GM19397 (cell line): ENCODE measurements around the gene PSMB8.

ENCODE experiments used
- ATAC-seq: cut with Tn5 transposase; IDR thresholded peaks from one replicate; pipeline ENCODE4 v1.9.1; 2021; ENCODE audit warnings: mild to moderate bottlenecking, moderate library complexity; ENCODE audit not compliant: unreplicated experiment

Gene PSMB8

DNA sequence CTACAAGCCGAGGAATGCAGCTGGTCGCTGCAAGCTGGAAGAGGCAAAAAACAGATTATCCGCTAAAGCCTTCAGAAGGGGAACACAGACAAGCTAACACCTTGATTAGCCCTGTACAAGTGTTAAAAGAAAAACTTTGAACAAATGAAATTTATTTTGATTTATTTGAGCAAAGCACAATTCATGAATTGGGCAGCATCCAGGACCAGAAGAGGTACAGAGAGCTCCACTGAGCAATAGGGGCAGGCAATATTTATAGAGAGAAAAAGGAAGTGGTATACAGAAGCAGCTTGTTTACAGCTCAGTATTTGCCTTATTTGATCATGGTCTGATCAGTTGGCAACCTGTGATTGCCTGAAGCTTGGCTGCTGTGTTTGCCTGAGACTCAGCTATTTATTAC is 44.7 kb downstream of the PSMB8 start:
- no peak for ATAC-seq

DNA sequence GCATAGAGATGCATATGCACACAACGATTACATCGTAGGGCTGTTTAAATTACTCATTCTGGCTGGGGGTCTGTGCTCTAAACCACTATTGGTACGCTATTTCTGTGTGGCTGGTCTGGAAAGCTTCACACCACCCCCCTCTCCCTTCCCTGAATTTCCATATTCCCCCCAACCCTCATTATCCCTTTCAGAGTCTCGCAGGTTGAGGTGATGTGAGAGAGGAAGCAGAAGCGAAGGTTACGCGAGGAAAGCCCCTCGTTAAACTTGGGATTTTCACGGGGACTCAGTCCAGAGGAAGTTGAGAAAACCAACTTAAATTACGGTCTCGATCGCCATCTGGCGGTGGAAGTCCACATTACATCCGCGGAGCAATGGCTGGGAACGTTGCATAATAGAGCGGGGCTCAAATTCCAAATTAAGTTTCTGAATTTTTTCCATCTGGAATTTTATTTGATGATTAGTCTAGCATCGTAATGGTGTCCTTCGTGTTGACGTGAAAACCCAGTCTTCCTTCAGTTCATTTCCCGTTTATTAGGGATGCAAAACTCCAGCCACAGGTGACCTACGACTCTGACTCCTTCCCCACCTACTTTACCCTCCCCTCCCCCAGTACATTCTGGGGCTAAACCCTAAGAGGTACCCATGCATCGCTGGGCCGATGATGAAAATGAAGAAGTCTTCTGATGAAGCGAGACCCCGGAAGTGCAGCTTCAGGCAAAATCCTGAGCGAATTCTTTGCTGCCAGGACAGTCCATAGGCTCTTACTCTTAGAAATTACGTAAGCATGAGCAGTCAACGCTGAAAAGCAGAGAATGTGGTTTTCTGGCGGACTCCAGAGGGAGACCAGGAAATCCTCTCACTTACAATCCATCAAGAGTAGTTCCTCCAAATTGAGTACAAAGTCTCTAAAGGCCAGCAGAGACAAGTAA is 46.7 kb downstream of the PSMB8 start:
- ATAC-seq = no peak

GRCh38 chr6:32794510-32794909 is 49.3 kb downstream of the PSMB8 start:
- ATAC-seq = no peak

DNA sequence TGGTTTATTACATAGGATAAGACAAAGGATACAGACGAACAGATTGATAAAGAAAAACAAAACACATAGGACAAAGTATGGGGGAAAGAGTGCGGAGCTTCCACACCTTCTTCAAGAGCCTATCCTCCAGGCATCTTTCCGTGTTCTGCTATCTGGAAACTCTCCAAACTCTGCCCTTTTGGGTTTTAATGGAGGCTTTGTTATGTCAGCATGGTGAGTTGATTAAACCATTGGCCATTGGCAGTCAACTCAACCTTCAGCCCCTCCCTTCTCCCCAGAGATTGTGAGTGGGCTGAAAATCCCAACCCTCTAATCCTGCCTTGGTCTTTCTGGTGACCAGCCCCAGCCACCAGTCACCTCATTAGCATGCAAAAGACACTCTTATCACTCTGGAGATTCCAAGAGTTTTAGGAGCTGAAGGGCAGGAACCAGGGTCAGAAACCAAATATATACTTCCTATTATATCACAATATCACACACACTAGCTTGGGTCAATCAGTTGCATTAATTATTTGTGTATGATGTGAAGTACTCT is 50.9 kb downstream of the PSMB8 start:
- no peak for ATAC-seq
